ENCODE data around the gene RTKN2.

RTKN2 gene

GRCh38 chr10:62182595-62182994 lies 86.0 kb downstream of the RTKN2 start:
- TF ChIP-seq FOXP2 (optimal IDR thresholded peaks at IDR 0.05; ENCODE audit: borderline replicate concordance, extremely low read depth, extremely low read length, insufficient read depth) (no peak), REST (IDR thresholded peaks at IDR 0.05; ENCODE audit: insufficient read depth in 1 of 2, low read depth in 2 of 2, low read length in 2 of 2) (no peak), TAF1 (IDR thresholded peaks at IDR 0.05; ENCODE audit: borderline replicate concordance, insufficient read depth, low read length) (no peak), SIN3A (IDR thresholded peaks at IDR 0.05; ENCODE audit: borderline replicate concordance, insufficient read depth, low read length) (no peak), POLR2AphosphoS5 (IDR thresholded peaks at IDR 0.05; ENCODE audit: low read depth, low read length) (no peak)

GRCh38 chr10:62182171-62182570 lies 86.5 kb downstream of the RTKN2 start:
- TF ChIP-seq TAF1 (IDR thresholded peaks at IDR 0.05; ENCODE audit: borderline replicate concordance, insufficient read depth, low read length) (no peak), POLR2AphosphoS5 (IDR thresholded peaks at IDR 0.05; ENCODE audit: low read depth, low read length) (no peak), SIN3A (IDR thresholded peaks at IDR 0.05; ENCODE audit: borderline replicate concordance, insufficient read depth, low read length) (no peak), REST (IDR thresholded peaks at IDR 0.05; ENCODE audit: insufficient read depth in 1 of 2, low read depth in 2 of 2, low read length in 2 of 2) (no peak), FOXP2 (optimal IDR thresholded peaks at IDR 0.05; ENCODE audit: borderline replicate concordance, extremely low read depth, extremely low read length, insufficient read depth) (no peak)

GRCh38 chr10:62180677-62181076 lies 88.0 kb downstream of the RTKN2 start:
- TF ChIP-seq SIN3A (IDR thresholded peaks at IDR 0.05; ENCODE audit: borderline replicate concordance, insufficient read depth, low read length): no peak
- TF ChIP-seq REST (IDR thresholded peaks at IDR 0.05; ENCODE audit: insufficient read depth in 1 of 2, low read depth in 2 of 2, low read length in 2 of 2): no peak
- no peak for TF ChIP-seq TAF1 (IDR thresholded peaks at IDR 0.05; ENCODE audit: borderline replicate concordance, insufficient read depth, low read length)
- TF ChIP-seq FOXP2 (optimal IDR thresholded peaks at IDR 0.05; ENCODE audit: borderline replicate concordance, extremely low read depth, extremely low read length, insufficient read depth): no peak
- TF ChIP-seq POLR2AphosphoS5 (IDR thresholded peaks at IDR 0.05; ENCODE audit: low read depth, low read length): no peak

- TF ChIP-seq POLR2AphosphoS5 (IDR thresholded peaks at IDR 0.05; ENCODE audit: low read depth, low read length): no peak
- no peak for TF ChIP-seq REST (IDR thresholded peaks at IDR 0.05; ENCODE audit: insufficient read depth in 1 of 2, low read depth in 2 of 2, low read length in 2 of 2)
- no peak for TF ChIP-seq SIN3A (IDR thresholded peaks at IDR 0.05; ENCODE audit: borderline replicate concordance, insufficient read depth, low read length)
- TF ChIP-seq TAF1 (IDR thresholded peaks at IDR 0.05; ENCODE audit: borderline replicate concordance, insufficient read depth, low read length): no peak
- TF ChIP-seq FOXP2 (optimal IDR thresholded peaks at IDR 0.05; ENCODE audit: borderline replicate concordance, extremely low read depth, extremely low read length, insufficient read depth): no peak
These were observed 90.1 kb downstream of the RTKN2 start for GRCh38 chr10:62178568-62178967.

- TF ChIP-seq SIN3A (IDR thresholded peaks at IDR 0.05; ENCODE audit: borderline replicate concordance, insufficient read depth, low read length) (no peak), REST (IDR thresholded peaks at IDR 0.05; ENCODE audit: insufficient read depth in 1 of 2, low read depth in 2 of 2, low read length in 2 of 2) (no peak), POLR2AphosphoS5 (IDR thresholded peaks at IDR 0.05; ENCODE audit: low read depth, low read length) (no peak), TAF1 (IDR thresholded peaks at IDR 0.05; ENCODE audit: borderline replicate concordance, insufficient read depth, low read length) (no peak), FOXP2 (optimal IDR thresholded peaks at IDR 0.05; ENCODE audit: borderline replicate concordance, extremely low read depth, extremely low read length, insufficient read depth) (no peak)
These were observed 91.5 kb downstream of the RTKN2 start for GRCh38 chr10:62177111-62177510.

All from PFSK-1 (cell line).